K562 (cell line): ENCODE measurements around the gene TMEM184B. TPM values are rescaled to one million over a fixed set of nuclear protein-coding genes. Genes with fewer than 3 reads are reported as not detected.
A peak's percentile ranks its signal among the peaks of the same experiment; 100 is the strongest.

Experiments used
- ATAC-seq: fragments of 200-7000 bp; cut with Tn5 transposase; 3 replicates; pipeline ENCODE4 v1.9.1; 2020; ENCODE audit warnings: moderate library complexity
- BruUV-seq: library from RNA; stranded (reverse); fragments of 400-500 nt; replicated peaks from 2 replicates; lab custom pipeline; 2021; lab: Mats Ljungman, UMichigan
- CTCF ChIA-PET: fragments of 300-600 bp; formaldehyde crosslinking; extraction: SDS; loops from one replicate; lab custom pipeline; 2021; ENCODE audit warnings: low intra/inter-chr PET ratio; lab: Yijun Ruan, JAX
- POLR2A ChIA-PET: fragments of 300-600, 350-650 bp; sonication (Branson Sonifier 250); formaldehyde crosslinking; extraction: SDS; loops from one replicate; lab custom pipeline; 2021; ENCODE audit warnings: antibody characterized with exemption, inconsistent platforms; lab: Yijun Ruan, JAX
- DNase-seq, 4 experiments: peaks; one replicate each; pipeline versions ENCODE4 v3.0.0 to v3.0.0-alpha.2; 2011 to 2018; ENCODE audit warnings: low spot score in 3 of 4, mixed read lengths in 3 of 4; ENCODE audit errors: extremely low read depth in 1 of 4
- FAIRE-seq: peaks from 2 replicates; lab custom pipeline; 2011; peaks lifted over from hg19 to GRCh38; lab: Jason Lieb, UNC
- H2AFZ ChIP-seq: 2 replicates; pipeline ENCODE4 v1.6.0; 2011; ENCODE audit warnings: low read depth, low read length, control low read depth, inconsistent platforms
- H3K27ac ChIP-seq: fragments of 200-600 bp; 3 replicates; pipeline ENCODE4 v1.8.0; 2011; ENCODE audit warnings: low read depth, mild to moderate bottlenecking, control low read depth, inconsistent platforms, low read length, moderate library complexity, mixed read lengths; ENCODE audit errors: extremely low read depth
- H3K27me3 ChIP-seq, 2 experiments: fragments of 300-600 bp in 1 of 2; 2 replicates in 1 of 2; 3 replicates in 1 of 2; pipeline versions ENCODE4 v1.6.0 to v1.8.0; 2011; ENCODE audit warnings: inconsistent platforms in 2 of 2, low read length in 2 of 2, mild to moderate bottlenecking in 1 of 2, mixed read lengths in 1 of 2, moderate library complexity in 1 of 2; ENCODE audit not compliant: control insufficient read depth in 2 of 2, insufficient read depth in 2 of 2
- H3K36me3 ChIP-seq: fragments of 300-600 bp; 3 replicates; pipeline ENCODE4 v1.8.0; 2011; ENCODE audit warnings: mild to moderate bottlenecking, low read length, inconsistent platforms; ENCODE audit not compliant: control insufficient read depth, insufficient read depth
- H3K4me1 ChIP-seq, 2 experiments: fragments of 200-600 bp in 1 of 2; replicated peaks in 1 of 2; 2 replicates in 1 of 2; 3 replicates in 1 of 2; pipeline versions ENCODE4 v1.5.1 to v1.8.0; 2011; ENCODE audit warnings: inconsistent platforms in 2 of 2, low read length in 2 of 2, mild to moderate bottlenecking in 1 of 2, mixed read lengths in 1 of 2, moderate library complexity in 1 of 2; ENCODE audit not compliant: control insufficient read depth in 2 of 2, insufficient read depth in 2 of 2
- H3K4me2 ChIP-seq: 2 replicates; pipeline ENCODE4 v1.6.1; 2011; ENCODE audit warnings: low read length, control low read depth, inconsistent platforms, mixed read lengths; ENCODE audit not compliant: insufficient read depth
- H3K4me3 ChIP-seq: fragments of 200-600 bp; sonication (generic), shearing (Covaris generic); 2 replicates; pipeline ENCODE4 v1.5.1; 2016; ENCODE audit warnings: control low read depth, inconsistent platforms
- H3K79me2 ChIP-seq: fragments of 200-600 bp; 3 replicates; pipeline ENCODE4 v1.8.0; 2011; ENCODE audit warnings: low read length, inconsistent platforms; ENCODE audit not compliant: control insufficient read depth, insufficient read depth
- H3K9ac ChIP-seq, 2 experiments: 2 replicates each; pipeline versions ENCODE4 v1.6.0 to v1.6.1; 2011; ENCODE audit warnings: low read depth in 2 of 2, low read length in 2 of 2, control low read depth in 1 of 2, inconsistent platforms in 1 of 2, mild to moderate bottlenecking in 1 of 2, mixed read lengths in 1 of 2; ENCODE audit not compliant: insufficient read depth in 1 of 2
- H3K9me1 ChIP-seq: one replicate; pipeline ENCODE4 v1.6.0; 2011; ENCODE audit warnings: inconsistent platforms, mild to moderate bottlenecking, low read length, moderate library complexity; ENCODE audit not compliant: control insufficient read depth, insufficient read depth
- H3K9me3 ChIP-seq: replicated peaks from 2 replicates; pipeline ENCODE4 v1.5.1; 2011; ENCODE audit warnings: low read depth, low read length, inconsistent platforms; ENCODE audit not compliant: control insufficient read depth, insufficient read depth
- H4K20me1 ChIP-seq: replicated peaks from 2 replicates; pipeline ENCODE4 v1.6.1; 2011; ENCODE audit warnings: low read length, inconsistent platforms, mixed read lengths; ENCODE audit not compliant: control insufficient read depth, insufficient read depth
- BACH1 ChIP-seq: fragments of 200-800 bp; sonication (Bioruptor generic); IDR thresholded peaks from 2 replicates; pipeline ENCODE4 v1.6.1; 2016; ENCODE audit warnings: missing genetic modification characterization, missing compliant biosample characterization
- CC2D1A ChIP-seq: fragments of 450-650 bp; IDR thresholded peaks from 2 replicates; pipeline ENCODE4 v1.6.1; 2017; ENCODE audit warnings: mild to moderate bottlenecking
- ESRRA ChIP-seq: fragments of 450-650 bp; IDR thresholded peaks from 2 replicates; pipeline ENCODE4 v1.6.1; 2014; ENCODE audit warnings: low read depth, mild to moderate bottlenecking, moderate library complexity, borderline replicate concordance
- HDGF ChIP-seq: fragments of 450-650 bp; IDR thresholded peaks from 2 replicates; pipeline ENCODE4 v1.6.1; 2016
- IRF2 ChIP-seq: sonication (generic); formaldehyde crosslinking; IDR thresholded peaks from 2 replicates; pipeline ENCODE4 v1.8.1; 2022; ENCODE audit warnings: mild to moderate bottlenecking, missing genetic modification reagents
- PHTF2 ChIP-seq: fragments of 250-450 bp; sonication (Bioruptor Pico); IDR thresholded peaks from 2 replicates; pipeline ENCODE4 v1.5.0; 2021; ENCODE audit warnings: mild to moderate bottlenecking
- POLR2G ChIP-seq: fragments of 200-400 bp; formaldehyde crosslinking; IDR thresholded peaks from 2 replicates; pipeline ENCODE4 v1.6.1; 2017; ENCODE audit warnings: low read depth, mild to moderate bottlenecking, antibody characterized with exemption, low read length, moderate library complexity
- RBM34 ChIP-seq: fragments of 200-400 bp; formaldehyde crosslinking; IDR thresholded peaks from 2 replicates; pipeline ENCODE4 v1.6.1; 2018; ENCODE audit warnings: low read length, borderline replicate concordance; ENCODE audit not compliant: insufficient read depth
- SMAD4 ChIP-seq: fragments of 250-450 bp; sonication (Bioruptor Pico); conservative IDR thresholded peaks from 2 replicates; pipeline ENCODE4 v1.8.0; 2021; ENCODE audit warnings: inconsistent platforms, mild to moderate bottlenecking, moderate library complexity
- ZBTB49 ChIP-seq: sonication (generic); formaldehyde crosslinking; IDR thresholded peaks from 2 replicates; pipeline ENCODE4 v1.8.0; 2022; ENCODE audit warnings: missing genetic modification reagents, mild to moderate bottlenecking, borderline replicate concordance
- ZNF12 ChIP-seq: sonication (generic); formaldehyde crosslinking; IDR thresholded peaks from 2 replicates; pipeline ENCODE4 v1.4.0; 2020; ENCODE audit warnings: mild to moderate bottlenecking, missing genetic modification reagents
- ZNF121 ChIP-seq: sonication (generic); formaldehyde crosslinking; conservative IDR thresholded peaks from 2 replicates; pipeline ENCODE4 v1.8.0; 2022; ENCODE audit warnings: missing genetic modification reagents
- ZNF143 ChIP-seq: sonication (generic); formaldehyde crosslinking; IDR thresholded peaks from 2 replicates; pipeline ENCODE4 v1.9.0; 2022; ENCODE audit warnings: mild to moderate bottlenecking, missing genetic modification reagents
- WGBS: fragments of 100-300 bp; shearing (Covaris generic); methylation state at CpG from one replicate; pipeline ENCODE4 v1.1.6; 2016; ENCODE audit warnings: low coverage, mixed read lengths; ENCODE audit not compliant: insufficient coverage; ENCODE audit errors: missing lambda C conversion rate; 5-methylcytosine and 5-hydroxymethylcytosine counted together
- in situ Hi-C: fragments of 300-500 bp; cut with MboI; formaldehyde crosslinking; loops from 4 replicates; pipeline ENCODE4 v1.15.0; 2018; ENCODE audit warnings: inconsistent platforms, mixed read lengths
- intact Hi-C: fragments of 100-400 bp; cut with micrococcal nuclease; formaldehyde crosslinking; loops from 2 replicates; pipeline ENCODE4 v1.14.2; 2022
- polyA plus RNA-seq, 8 experiments: library from polyadenylated mRNA; depleted of rRNA in 4 of 8; stranded (reverse) in 5 of 8; unstranded in 3 of 8; fragments of >200 nt; fragmentation: Nextera tagmentation in 2 of 8; fragmentation: Illumina TruSeq in 1 of 8; extraction: Ambion mirVana in 2 of 8; extraction: Trizol in 1 of 8; gene quantifications; 2 replicates each; pipeline versions ENCODE4 v1.2.1 to v1.2.3, GENCODE V29; 2011 to 2014; ENCODE audit warnings: inconsistent platforms in 1 of 8, missing spikeins in 1 of 8
- total RNA-seq, 7 experiments: library from RNA; depleted of rRNA in 6 of 7; stranded (reverse); fragments of >200 nt in 6 of 7; fragmentation: Illumina TruSeq in 2 of 7; extraction: Trizol in 2 of 7; gene quantifications; 2 replicates each; pipeline versions ENCODE4 v1.2.1 to v1.2.3, GENCODE V29; 2011 to 2021; ENCODE audit warnings: low replicate concordance in 1 of 7
- TF ChIP-seq, protein P1 (sequence below): fragments of 450-650 bp; IDR thresholded peaks from 2 replicates; pipeline ENCODE4 v1.6.1; 2014; ENCODE audit warnings: low read depth, mild to moderate bottlenecking, moderate library complexity, borderline replicate concordance

The TMEM184B gene
- total and polyA plus RNA-seq, 9 of the 15 experiments (the other 6 are each of a cell fraction or from before 2014, with no cell fraction given), result 0.31 to 25.1 (median 6.2) TPM

DNA sequence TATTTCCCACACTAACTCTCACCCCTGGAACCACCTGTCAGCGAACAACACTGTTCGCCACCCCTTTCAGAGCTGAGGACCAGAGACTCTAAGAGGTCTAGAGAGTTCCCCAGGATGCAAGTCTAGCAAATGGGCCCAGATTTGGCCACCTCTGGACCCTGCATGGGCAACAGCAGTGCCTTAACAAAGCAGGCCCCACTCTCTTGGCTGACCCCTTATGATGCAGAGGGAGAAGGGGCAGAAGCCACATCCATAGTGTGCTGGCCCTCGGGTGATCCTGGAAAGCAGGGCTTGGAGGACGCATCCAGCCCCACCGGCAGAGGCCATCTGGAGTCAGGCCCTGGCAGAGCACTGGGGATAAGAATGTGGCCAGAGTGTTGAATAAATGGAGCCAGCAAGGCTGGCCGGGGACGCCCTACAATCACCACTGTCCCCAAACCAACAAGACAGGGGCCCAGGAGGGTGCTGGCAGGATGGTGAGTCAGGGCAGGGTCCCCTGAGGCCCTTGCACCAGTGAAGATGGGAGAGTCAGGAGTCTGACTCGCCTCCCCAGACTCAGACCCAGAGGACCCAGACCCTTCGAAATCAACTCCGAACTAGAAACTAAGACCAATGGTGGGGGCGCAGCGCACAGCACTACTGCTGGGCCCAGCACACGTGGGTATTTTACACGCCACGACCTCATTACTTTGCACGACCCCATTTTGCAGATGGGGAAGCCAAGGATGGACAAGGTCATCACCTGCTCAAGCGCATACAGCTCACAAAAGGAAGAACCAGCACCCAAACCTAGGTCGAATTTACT, 37.9 kb upstream of the TMEM184B start:
- Histone ChIP-seq H3K27ac (no peak overlapping the region), H3K4me2 (no peak overlapping the region), H3K36me3 (peaks cover 62% of the 10 kb centered on the region; the same call in 2 of the 3 replicates), H3K9me1 (peaks cover 2% of the 10 kb centered on the region), H3K4me3 (no peak overlapping the region), H3K9ac (peak overlapping the region in 1 of 2 experiments; percentile 74; a peak in 2 of 4 replicates), H3K27me3 (no peaks in the 10 kb centered on the region), H3K9me3 (no peaks in the 10 kb centered on the region), H2AFZ (no peak overlapping the region), H3K4me1 (peaks cover 4 to 27% of the 10 kb centered on the region in 2 experiments; a peak in 4 of 5 replicates), H4K20me1 (peaks cover 50% of the 10 kb centered on the region), H3K79me2 (peaks cover 83% of the 10 kb centered on the region)
- in situ Hi-C loops, result no loop called here
- no peak for ATAC-seq
- intact Hi-C loops, result no loop called here
- ChIA-PET CTCF (no interaction called here), POLR2A (interaction anchor here (1.6 kb wide), 1 partner anchor 11 kb away, joined by 5 read pairs; no protein-coding TSS in a partner anchor)
- DNase-seq, result no peak
- TF ChIP-seq POLR2G, result 0 out of 2 replicates have a peak, but pooled peaks have one; percentile 9
- TF ChIP-seq ESRRA, result peak; percentile 85
- TF ChIP-seq, protein P1, sequence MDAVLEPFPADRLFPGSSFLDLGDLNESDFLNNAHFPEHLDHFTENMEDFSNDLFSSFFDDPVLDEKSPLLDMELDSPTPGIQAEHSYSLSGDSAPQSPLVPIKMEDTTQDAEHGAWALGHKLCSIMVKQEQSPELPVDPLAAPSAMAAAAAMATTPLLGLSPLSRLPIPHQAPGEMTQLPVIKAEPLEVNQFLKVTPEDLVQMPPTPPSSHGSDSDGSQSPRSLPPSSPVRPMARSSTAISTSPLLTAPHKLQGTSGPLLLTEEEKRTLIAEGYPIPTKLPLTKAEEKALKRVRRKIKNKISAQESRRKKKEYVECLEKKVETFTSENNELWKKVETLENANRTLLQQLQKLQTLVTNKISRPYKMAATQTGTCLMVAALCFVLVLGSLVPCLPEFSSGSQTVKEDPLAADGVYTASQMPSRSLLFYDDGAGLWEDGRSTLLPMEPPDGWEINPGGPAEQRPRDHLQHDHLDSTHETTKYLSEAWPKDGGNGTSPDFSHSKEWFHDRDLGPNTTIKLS, result no peak
- TF ChIP-seq SMAD4, result no peak
- TF ChIP-seq ZBTB49, result no peak
- no peak for TF ChIP-seq BACH1 (tag)
- no peak for TF ChIP-seq PHTF2 (CRISPR knock-in tag)
- no peak for TF ChIP-seq RBM34
- no peak for TF ChIP-seq CC2D1A
- TF ChIP-seq IRF2, result no peak
- no peak for TF ChIP-seq HDGF
- TF ChIP-seq ZNF121, result no peak
- no peak for TF ChIP-seq ZNF12 (CRISPR knock-in tag)
- TF ChIP-seq ZNF143 (CRISPR knock-in tag), result no peak
- WGBS, result 91% methylated on average over 12 of the region's 18 CpGs
- FAIRE-seq, result no peak
- no TSS peak for BruUV-seq
